ENCODE data around the gene PIAS3.
A peak's percentile ranks its signal among the peaks of the same experiment; 100 is the strongest.

DNA sequence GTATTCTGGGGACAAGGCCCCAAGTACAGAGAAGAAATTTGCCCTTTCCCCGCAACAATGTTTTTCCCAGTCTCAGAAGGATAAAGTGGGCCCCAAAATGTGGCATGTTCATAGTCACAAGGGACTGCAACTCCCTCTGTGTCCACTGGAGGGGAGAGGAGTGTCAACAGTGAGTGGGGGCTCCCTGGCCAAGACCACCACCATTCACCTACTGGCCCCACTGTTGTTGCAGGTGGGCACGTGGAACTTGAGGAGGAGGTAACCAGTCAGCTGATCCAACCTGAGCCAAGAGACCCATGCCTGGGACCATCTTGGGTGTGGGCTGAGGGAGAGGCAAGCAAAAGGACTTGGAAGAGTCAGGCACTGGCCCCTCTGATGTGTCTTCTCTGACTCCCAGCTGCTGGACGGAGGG is 12.7 kb downstream of the PIAS3 start:
- no peak for TF ChIP-seq POLR2A (IDR thresholded peaks at IDR 0.05)
- TF ChIP-seq, protein P1, sequence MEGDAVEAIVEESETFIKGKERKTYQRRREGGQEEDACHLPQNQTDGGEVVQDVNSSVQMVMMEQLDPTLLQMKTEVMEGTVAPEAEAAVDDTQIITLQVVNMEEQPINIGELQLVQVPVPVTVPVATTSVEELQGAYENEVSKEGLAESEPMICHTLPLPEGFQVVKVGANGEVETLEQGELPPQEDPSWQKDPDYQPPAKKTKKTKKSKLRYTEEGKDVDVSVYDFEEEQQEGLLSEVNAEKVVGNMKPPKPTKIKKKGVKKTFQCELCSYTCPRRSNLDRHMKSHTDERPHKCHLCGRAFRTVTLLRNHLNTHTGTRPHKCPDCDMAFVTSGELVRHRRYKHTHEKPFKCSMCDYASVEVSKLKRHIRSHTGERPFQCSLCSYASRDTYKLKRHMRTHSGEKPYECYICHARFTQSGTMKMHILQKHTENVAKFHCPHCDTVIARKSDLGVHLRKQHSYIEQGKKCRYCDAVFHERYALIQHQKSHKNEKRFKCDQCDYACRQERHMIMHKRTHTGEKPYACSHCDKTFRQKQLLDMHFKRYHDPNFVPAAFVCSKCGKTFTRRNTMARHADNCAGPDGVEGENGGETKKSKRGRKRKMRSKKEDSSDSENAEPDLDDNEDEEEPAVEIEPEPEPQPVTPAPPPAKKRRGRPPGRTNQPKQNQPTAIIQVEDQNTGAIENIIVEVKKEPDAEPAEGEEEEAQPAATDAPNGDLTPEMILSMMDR (IDR thresholded peaks at IDR 0.05), result peak in 5 of 6 experiments; percentile 13 to 55 (median 41)
